ENCODE data around the gene ZDHHC8.

The ZDHHC8 gene

DNA sequence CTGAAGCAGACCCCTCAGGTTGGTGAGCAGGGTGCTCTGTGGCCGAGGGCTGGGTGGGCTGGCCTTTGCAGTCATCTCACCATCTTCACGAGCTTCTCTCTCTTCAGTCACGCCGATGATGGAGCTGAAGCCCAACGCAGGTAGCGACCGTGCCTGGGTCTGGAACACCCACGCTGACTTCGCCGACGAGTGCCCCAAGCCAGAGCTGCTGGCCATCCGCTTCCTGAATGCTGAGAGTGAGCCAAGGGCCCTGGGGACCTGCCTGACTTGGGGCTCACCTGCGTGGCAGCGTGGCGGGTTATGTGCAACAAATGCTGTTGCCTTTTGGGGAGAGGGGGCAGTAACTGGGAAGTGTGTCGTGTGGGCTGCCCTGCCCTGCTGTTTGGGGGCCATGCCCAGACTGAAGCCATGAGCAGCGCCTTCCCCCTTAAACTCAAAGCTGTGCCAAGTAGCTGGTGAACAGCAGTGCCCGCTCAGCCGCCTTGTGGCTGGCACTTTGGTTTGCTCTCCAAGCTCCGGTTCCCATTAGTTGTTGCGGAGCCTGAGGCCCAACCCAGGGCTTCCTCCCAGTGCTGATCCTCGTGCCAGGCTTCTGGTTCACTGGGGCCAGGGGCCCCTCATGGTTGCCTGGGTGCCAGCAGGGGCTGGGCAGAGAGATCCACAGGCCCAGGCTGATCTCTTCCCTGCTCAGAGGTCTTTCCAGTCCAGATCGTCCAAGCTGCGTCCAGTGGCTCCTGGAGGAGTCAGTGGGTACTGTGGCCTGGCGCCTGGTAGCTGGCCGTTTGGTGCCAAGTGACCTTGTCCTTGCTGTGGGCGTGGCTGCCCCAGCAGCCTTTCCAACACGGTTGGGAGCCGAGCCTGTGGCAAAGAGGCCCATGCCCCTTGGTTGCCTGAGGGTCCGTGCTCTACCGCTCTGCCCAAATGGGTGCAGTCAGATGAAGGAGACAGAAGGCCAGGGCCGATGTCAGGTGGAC is 6.1 kb upstream of the ZDHHC8 start:
- H3K9me3 Mint-ChIP-seq: no peaks in the 10 kb centered on the region
- no peak for DNase-seq (ENCODE audit: low spot score in 2 of 2)
- H3K27me3 Mint-ChIP-seq: no peaks in the 10 kb centered on the region
- peaks cover 36% of the 10 kb centered on the region for H3K36me3 Mint-ChIP-seq (ENCODE audit: insufficient read depth)
- peaks cover 25% of the 10 kb centered on the region for H3K4me1 Mint-ChIP-seq
- H3K4me3 Mint-ChIP-seq: no peak overlapping the region
- no peak for ATAC-seq (replicated peaks; ENCODE audit: extremely low read depth, poor library complexity, severe bottlenecking)
- H3K27ac Mint-ChIP-seq (ENCODE audit: low read depth): no peak overlapping the region

GRCh38 chr22:20126284-20127029 is 5.1 kb upstream of the ZDHHC8 start:
- DNase-seq (ENCODE audit: low spot score in 2 of 2): no peak
- H3K27me3 Mint-ChIP-seq: no peaks in the 10 kb centered on the region
- H3K4me1 Mint-ChIP-seq: peaks cover 25% of the 10 kb centered on the region
- no peak for ATAC-seq (replicated peaks; ENCODE audit: extremely low read depth, poor library complexity, severe bottlenecking)
- no peaks in the 10 kb centered on the region for H3K9me3 Mint-ChIP-seq
- peaks cover 32% of the 10 kb centered on the region for H3K36me3 Mint-ChIP-seq (ENCODE audit: insufficient read depth)
- no peak overlapping the region for H3K4me3 Mint-ChIP-seq
- H3K27ac Mint-ChIP-seq (ENCODE audit: low read depth): no peak overlapping the region

- H3K27me3 Mint-ChIP-seq: no peaks in the 10 kb centered on the region
- no peak for DNase-seq (ENCODE audit: low spot score in 2 of 2)
- no peak for ATAC-seq (replicated peaks; ENCODE audit: extremely low read depth, poor library complexity, severe bottlenecking)
- H3K4me3 Mint-ChIP-seq: no peak overlapping the region
- peaks cover 22% of the 10 kb centered on the region for H3K4me1 Mint-ChIP-seq
- H3K27ac Mint-ChIP-seq (ENCODE audit: low read depth): no peak overlapping the region
- H3K36me3 Mint-ChIP-seq (ENCODE audit: insufficient read depth): peaks cover 24% of the 10 kb centered on the region
- H3K9me3 Mint-ChIP-seq: no peaks in the 10 kb centered on the region
Observed at GRCh38 chr22:20127318-20127868, 4.2 kb upstream of the ZDHHC8 start.

GRCh38 chr22:20127869-20128618 is 3.6 kb upstream of the ZDHHC8 start:
- no peak for ATAC-seq (replicated peaks; ENCODE audit: extremely low read depth, poor library complexity, severe bottlenecking)
- H3K9me3 Mint-ChIP-seq: no peaks in the 10 kb centered on the region
- peaks cover 22% of the 10 kb centered on the region for H3K4me1 Mint-ChIP-seq
- H3K27ac Mint-ChIP-seq (ENCODE audit: low read depth): no peak overlapping the region
- H3K4me3 Mint-ChIP-seq: no peak overlapping the region
- no peak for DNase-seq (ENCODE audit: low spot score in 2 of 2)
- H3K36me3 Mint-ChIP-seq (ENCODE audit: insufficient read depth): peaks cover 19% of the 10 kb centered on the region
- no peaks in the 10 kb centered on the region for H3K27me3 Mint-ChIP-seq

GRCh38 chr22:20128619-20128901 is 3.0 kb upstream of the ZDHHC8 start:
- no peak overlapping the region for H3K4me3 Mint-ChIP-seq
- peaks cover 16% of the 10 kb centered on the region for H3K36me3 Mint-ChIP-seq (ENCODE audit: insufficient read depth)
- H3K27me3 Mint-ChIP-seq: no peaks in the 10 kb centered on the region
- ATAC-seq (replicated peaks; ENCODE audit: extremely low read depth, poor library complexity, severe bottlenecking): no peak
- H3K9me3 Mint-ChIP-seq: no peaks in the 10 kb centered on the region
- no peak for DNase-seq (ENCODE audit: low spot score in 2 of 2)
- peaks cover 18% of the 10 kb centered on the region for H3K4me1 Mint-ChIP-seq
- H3K27ac Mint-ChIP-seq (ENCODE audit: low read depth): no peak overlapping the region

DNA sequence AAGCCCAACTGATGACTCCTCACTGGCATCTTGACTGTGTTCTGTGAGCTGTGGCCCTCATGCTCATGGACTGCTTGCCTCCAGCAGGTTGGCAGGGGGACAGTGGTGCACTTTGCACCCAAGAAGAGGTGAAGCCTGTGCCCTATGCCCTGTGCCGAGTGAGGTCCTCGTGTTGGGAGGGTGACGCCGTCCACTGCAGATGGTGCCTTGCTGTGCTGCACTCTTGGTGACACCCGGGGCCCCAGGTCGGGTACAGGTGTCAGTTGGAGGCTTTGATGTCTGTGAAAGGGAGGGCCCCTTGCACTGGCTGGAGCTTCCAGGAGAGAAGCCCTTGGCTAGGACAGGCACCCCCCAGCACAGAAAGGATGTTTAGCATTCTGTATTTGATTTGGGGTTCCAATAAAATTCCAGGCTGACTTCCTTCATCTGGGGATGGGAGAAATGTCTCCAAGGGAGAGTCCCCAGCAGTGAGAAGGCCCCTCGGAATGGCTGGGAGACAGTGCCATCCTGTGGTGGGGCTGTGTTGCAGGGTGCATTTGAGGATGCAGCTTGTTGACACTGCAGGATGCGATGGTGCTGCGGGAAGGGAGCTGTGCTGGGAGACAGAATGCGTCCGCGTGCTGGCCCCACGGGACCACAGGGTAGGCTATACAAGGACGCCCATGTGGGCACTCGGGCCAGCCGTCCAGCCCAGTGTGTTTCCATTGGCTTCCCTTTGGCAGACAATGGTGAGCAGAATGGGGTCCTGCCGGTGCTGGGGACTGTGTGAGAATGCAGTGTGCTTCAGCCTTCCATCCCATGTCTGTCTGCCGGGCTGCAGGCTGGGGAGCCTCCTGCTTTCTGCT is 2.5 kb upstream of the ZDHHC8 start:
- DNase-seq (ENCODE audit: low spot score in 2 of 2): peak in 1 of 2 donors; percentile 39
- Mint-ChIP-seq H3K27ac (ENCODE audit: low read depth) (no peak overlapping the region), H3K4me3 (peak overlapping the region; percentile 16), H3K36me3 (ENCODE audit: insufficient read depth) (peaks cover 15% of the 10 kb centered on the region), H3K27me3 (no peaks in the 10 kb centered on the region), H3K4me1 (peaks cover 22% of the 10 kb centered on the region), H3K9me3 (no peaks in the 10 kb centered on the region)
- ATAC-seq (replicated peaks; ENCODE audit: extremely low read depth, poor library complexity, severe bottlenecking): no peak

GRCh38 chr22:20129747-20130014 is 1.9 kb upstream of the ZDHHC8 start:
- ATAC-seq (replicated peaks; ENCODE audit: extremely low read depth, poor library complexity, severe bottlenecking) (no peak), DNase-seq (ENCODE audit: low spot score in 2 of 2) (no peak)
- H3K36me3 Mint-ChIP-seq (ENCODE audit: insufficient read depth): peaks cover 15% of the 10 kb centered on the region
- no peaks in the 10 kb centered on the region for H3K27me3 Mint-ChIP-seq
- peak overlapping the region; percentile 16 for H3K4me3 Mint-ChIP-seq
- H3K9me3 Mint-ChIP-seq: no peaks in the 10 kb centered on the region
- no peak overlapping the region for H3K27ac Mint-ChIP-seq (ENCODE audit: low read depth)
- peaks cover 28% of the 10 kb centered on the region for H3K4me1 Mint-ChIP-seq

DNA sequence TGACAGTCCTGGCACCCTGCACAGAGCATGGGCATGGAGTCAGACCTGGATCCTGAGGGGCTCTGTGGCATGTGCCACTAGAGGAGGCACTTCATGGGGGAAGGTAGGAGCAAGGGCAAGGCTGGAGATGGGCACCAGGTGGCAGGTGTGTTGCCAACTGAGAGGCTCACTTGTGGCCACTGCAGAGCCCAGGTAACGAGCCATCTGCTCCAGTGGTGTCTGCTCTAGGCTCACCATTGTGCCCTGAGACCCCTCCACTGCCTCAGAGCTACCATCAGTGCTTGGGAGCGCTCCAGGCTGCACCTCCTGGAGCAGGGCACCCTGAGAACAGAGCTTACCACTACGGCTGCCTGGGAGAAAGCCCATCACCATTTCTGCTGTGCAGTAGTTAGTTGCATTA is 1.3 kb upstream of the ZDHHC8 start:
- Mint-ChIP-seq H3K9me3 (no peaks in the 10 kb centered on the region), H3K4me3 (peak overlapping the region; percentile 67), H3K4me1 (peaks cover 28% of the 10 kb centered on the region), H3K27me3 (no peaks in the 10 kb centered on the region), H3K36me3 (ENCODE audit: insufficient read depth) (peaks cover 15% of the 10 kb centered on the region), H3K27ac (ENCODE audit: low read depth) (no peak overlapping the region)
- DNase-seq (ENCODE audit: low spot score in 2 of 2) (no peak), ATAC-seq (replicated peaks; ENCODE audit: extremely low read depth, poor library complexity, severe bottlenecking) (no peak)

- Mint-ChIP-seq H3K27me3 (no peaks in the 10 kb centered on the region), H3K36me3 (ENCODE audit: insufficient read depth) (peaks cover 14% of the 10 kb centered on the region), H3K9me3 (no peaks in the 10 kb centered on the region), H3K4me1 (peaks cover 28% of the 10 kb centered on the region), H3K4me3 (peak overlapping the region; percentile 67), H3K27ac (ENCODE audit: low read depth) (no peak overlapping the region)
- DNase-seq (ENCODE audit: low spot score in 2 of 2) (peak; percentile 43 to 49), ATAC-seq (replicated peaks; ENCODE audit: extremely low read depth, poor library complexity, severe bottlenecking) (peak; percentile 78)
Observed at GRCh38 chr22:20130731-20131596, 640 bp upstream of the ZDHHC8 start.

- Mint-ChIP-seq H3K4me3 (peak overlapping the region; percentile 68), H3K9me3 (no peaks in the 10 kb centered on the region), H3K27ac (ENCODE audit: low read depth) (no peak overlapping the region), H3K36me3 (ENCODE audit: insufficient read depth) (peaks cover 7% of the 10 kb centered on the region), H3K27me3 (no peaks in the 10 kb centered on the region), H3K4me1 (peaks cover 33% of the 10 kb centered on the region)
- DNase-seq (ENCODE audit: low spot score in 2 of 2): no peak
- peak; percentile 3 for ATAC-seq (replicated peaks; ENCODE audit: extremely low read depth, poor library complexity, severe bottlenecking)
Observed at GRCh38 chr22:20131859-20132685, 468 bp downstream of the ZDHHC8 start.

Data from central memory CD8-positive, alpha-beta T cell (primary cell).